K562 (cell line): ENCODE measurements around the gene SRPK2. TPM values are rescaled to one million over a fixed set of nuclear protein-coding genes. Genes with fewer than 3 reads are reported as not detected.

Experiments
- ATF1 ChIP-seq, 2 experiments: fragments of 450-650 bp in 1 of 2; IDR thresholded peaks; 2 replicates each; pipeline ENCODE4 v1.6.1; 2016; ENCODE audit warnings: missing compliant biosample characterization in 1 of 2, missing genetic modification characterization in 1 of 2
- ID3 ChIP-seq, 2 experiments: fragments of 250-450 bp in 1 of 2; fragments of 450-650 bp in 1 of 2; sonication (Bioruptor Pico) in 1 of 2; IDR thresholded peaks; 2 replicates each; pipeline versions ENCODE4 v1.6.1 to v1.8.0; 2016 to 2021; ENCODE audit warnings: mild to moderate bottlenecking in 2 of 2, moderate library complexity in 2 of 2, missing compliant biosample characterization in 1 of 2, missing genetic modification characterization in 1 of 2
- NFXL1 ChIP-seq: fragments of 450-650 bp; formaldehyde crosslinking; IDR thresholded peaks from 2 replicates; pipeline ENCODE4 v1.4.0; 2021; ENCODE audit warnings: mild to moderate bottlenecking
- NRF1 ChIP-seq, 2 experiments: fragments of 450-650 bp; IDR thresholded peaks in 1 of 2; conservative IDR thresholded peaks in 1 of 2; 2 replicates each; pipeline ENCODE4 v1.6.1; 2014; ENCODE audit warnings: mild to moderate bottlenecking in 2 of 2
- PHF20 ChIP-seq: fragments of 450-650 bp; IDR thresholded peaks from 2 replicates; pipeline ENCODE4 v1.6.1; 2018; ENCODE audit not compliant: partially characterized antibody
- PRDM10 ChIP-seq: fragments of 450-650 bp; IDR thresholded peaks from 2 replicates; pipeline ENCODE4 v1.6.1; 2018; ENCODE audit not compliant: partially characterized antibody
- SMARCC2 ChIP-seq: fragments of 450-650 bp; IDR thresholded peaks from 2 replicates; pipeline ENCODE4 v1.6.1; 2017; ENCODE audit warnings: antibody characterized with exemption, moderate library complexity, mild to moderate bottlenecking, low read depth
- SPI1 ChIP-seq: IDR thresholded peaks from 2 replicates; pipeline ENCODE4 v1.6.1; 2011; ENCODE audit warnings: low read depth, low read length, control low read depth, borderline replicate concordance
- ZKSCAN3 ChIP-seq: fragments of 250-450 bp; sonication (Bioruptor Pico); IDR thresholded peaks from 2 replicates; pipeline ENCODE4 v1.4.0; 2020
- ZNF140 ChIP-seq: fragments of 250-450 bp; sonication (Bioruptor Pico); IDR thresholded peaks from 2 replicates; pipeline ENCODE4 v1.8.0; 2021; ENCODE audit warnings: moderate library complexity, mild to moderate bottlenecking, inconsistent platforms
- ZNF239 ChIP-seq: fragments of 250-450 bp; sonication (Bioruptor Pico); IDR thresholded peaks from 2 replicates; pipeline ENCODE4 v1.4.0; 2020; ENCODE audit warnings: mild to moderate bottlenecking
- ZNF318 ChIP-seq, 2 experiments: fragments of 450-650 bp; IDR thresholded peaks; 2 replicates each; pipeline ENCODE4 v1.6.1; 2016; ENCODE audit warnings: mild to moderate bottlenecking in 2 of 2, borderline replicate concordance in 1 of 2, low read depth in 1 of 2, moderate library complexity in 1 of 2
- ZNF589 ChIP-seq: fragments of 200-800 bp; sonication (Bioruptor generic); IDR thresholded peaks from 2 replicates; pipeline ENCODE4 v1.6.1; 2016; ENCODE audit warnings: low read depth, missing genetic modification characterization, missing compliant biosample characterization
- ZNF75A ChIP-seq: fragments of 450-650 bp; formaldehyde crosslinking; IDR thresholded peaks from 2 replicates; pipeline ENCODE4 v1.4.0; 2020; ENCODE audit warnings: mild to moderate bottlenecking
- polyA plus RNA-seq, 8 experiments: library from polyadenylated mRNA; depleted of rRNA in 4 of 8; stranded (reverse) in 5 of 8; unstranded in 3 of 8; fragments of >200 nt; fragmentation: Nextera tagmentation in 2 of 8; fragmentation: Illumina TruSeq in 1 of 8; extraction: Ambion mirVana in 2 of 8; extraction: Trizol in 1 of 8; gene quantifications; 2 replicates each; pipeline versions ENCODE4 v1.2.1 to v1.2.3, GENCODE V29; 2011 to 2014; ENCODE audit warnings: inconsistent platforms in 1 of 8, missing spikeins in 1 of 8
- total RNA-seq, 7 experiments: library from RNA; depleted of rRNA in 6 of 7; stranded (reverse); fragments of >200 nt in 6 of 7; fragmentation: Illumina TruSeq in 2 of 7; extraction: Trizol in 2 of 7; gene quantifications; 2 replicates each; pipeline versions ENCODE4 v1.2.1 to v1.2.3, GENCODE V29; 2011 to 2021; ENCODE audit warnings: low replicate concordance in 1 of 7

The SRPK2 gene
- total and polyA plus RNA-seq, 9 of the 15 experiments (the other 6 are each of a cell fraction or from before 2014, with no cell fraction given) = 21.5 to 44.7 (median 33.3) TPM

- TF ChIP-seq ID3 (CRISPR knock-in tag; IDR thresholded peaks at IDR 0.05) (no peak), ID3 (tag; IDR thresholded peaks at IDR 0.05) (no peak), ZNF75A (CRISPR knock-in tag) (no peak), PRDM10 (peak; percentile 35), NFXL1 (no peak), SMARCC2 (no peak), ATF1 (CRISPR knock-in tag; IDR thresholded peaks at IDR 0.05) (no peak), ATF1 (tag; IDR thresholded peaks at IDR 0.05) (no peak), SPI1 (no peak), ZNF589 (CRISPR knock-in tag) (no peak), ZNF140 (CRISPR knock-in tag) (no peak), ZNF318 (IDR thresholded peaks at IDR 0.05; ENCODE audit: borderline replicate concordance in 1 of 2, low read depth in 1 of 2) (0 out of 4 replicates have a peak, but pooled peaks of 1 of the 2 experiments have one; percentile 11), NRF1 (conservative IDR thresholded peaks at IDR 0.05 in 1 of 2, IDR thresholded peaks at IDR 0.05 in 1 of 2) (peak; percentile 41 to 58; a peak in 3 of 4 replicates), PHF20 (no peak), ZKSCAN3 (CRISPR knock-in tag) (no peak), ZNF239 (CRISPR knock-in tag) (no peak)
Measured at GRCh38 chr7:105309235-105310169, 79.2 kb downstream of the SRPK2 start (continued).
